GM12892 (cell line): Measurements from ENCODE around the gene MECP2.

Source experiments
- POLR2A ChIP-seq: IDR thresholded peaks from 2 replicates; pipeline ENCODE4 v1.6.1; 2011; ENCODE audit warnings: low read depth, low read length, control low read depth
- POLR2AphosphoS5 ChIP-seq: IDR thresholded peaks from 2 replicates; pipeline ENCODE4 v1.6.1; 2011; ENCODE audit warnings: low read depth, low read length, control low read depth
- TAF1 ChIP-seq: IDR thresholded peaks from 2 replicates; pipeline ENCODE4 v1.6.1; 2011; ENCODE audit warnings: low read depth, mild to moderate bottlenecking, control low read depth, low read length, borderline replicate concordance

GRCh38 chrX:154013614-154014360 lies 83.7 kb downstream of the MECP2 start:
- TF ChIP-seq POLR2A (no peak), POLR2AphosphoS5 (no peak), TAF1 (no peak)
